Gastroesophageal sphincter (tissue), 3 donors: Measurements from ENCODE around the gene HES3.

Experiments
- POLR2A ChIP-seq, 2 donors: fragments of 450-650 bp; IDR thresholded peaks; one replicate each; pipeline ENCODE4 v1.6.1; 2017; ENCODE audit warnings: antibody characterized with exemption in 2 of 2, mild to moderate bottlenecking in 2 of 2, moderate library complexity in 1 of 2
- TF ChIP-seq, protein P1 (sequence below), 4 experiments: fragments of 200-600 bp in 2 of 4; fragments of 450-650 bp in 2 of 4; sonication (generic) in 1 of 4; IDR thresholded peaks; one replicate each; pipeline ENCODE4 v1.5.1; 2017 to 2019; ENCODE audit warnings: antibody characterized with exemption in 4 of 4, mild to moderate bottlenecking in 2 of 4, moderate library complexity in 2 of 4

DNA sequence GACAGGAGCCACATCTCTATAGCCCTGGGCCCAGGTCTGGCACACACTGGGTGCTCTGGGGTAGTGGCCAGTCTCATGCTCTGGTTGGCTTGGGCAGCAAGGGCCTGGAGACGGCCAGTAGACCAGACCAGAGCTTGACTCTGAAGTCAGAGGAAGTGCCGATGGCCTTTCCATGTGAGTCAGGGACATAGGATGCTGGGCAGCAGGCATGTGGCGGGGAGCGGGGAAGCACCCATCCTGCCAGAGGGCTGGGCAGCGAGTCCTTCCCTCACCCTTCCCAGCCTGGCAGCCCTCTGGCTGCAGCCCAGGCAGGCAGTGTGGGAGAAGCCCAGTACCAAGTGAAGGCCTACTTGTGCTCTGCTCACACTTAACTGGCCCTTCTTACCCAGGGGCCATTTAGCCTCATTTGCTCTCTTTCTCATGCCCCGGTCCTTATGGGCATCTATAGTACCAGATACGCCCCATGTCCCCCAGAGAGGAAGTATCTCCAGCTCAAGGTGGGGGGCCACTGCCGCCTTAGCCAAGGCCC, 13.6 kb downstream of the HES3 start:
- TF ChIP-seq, protein P1, sequence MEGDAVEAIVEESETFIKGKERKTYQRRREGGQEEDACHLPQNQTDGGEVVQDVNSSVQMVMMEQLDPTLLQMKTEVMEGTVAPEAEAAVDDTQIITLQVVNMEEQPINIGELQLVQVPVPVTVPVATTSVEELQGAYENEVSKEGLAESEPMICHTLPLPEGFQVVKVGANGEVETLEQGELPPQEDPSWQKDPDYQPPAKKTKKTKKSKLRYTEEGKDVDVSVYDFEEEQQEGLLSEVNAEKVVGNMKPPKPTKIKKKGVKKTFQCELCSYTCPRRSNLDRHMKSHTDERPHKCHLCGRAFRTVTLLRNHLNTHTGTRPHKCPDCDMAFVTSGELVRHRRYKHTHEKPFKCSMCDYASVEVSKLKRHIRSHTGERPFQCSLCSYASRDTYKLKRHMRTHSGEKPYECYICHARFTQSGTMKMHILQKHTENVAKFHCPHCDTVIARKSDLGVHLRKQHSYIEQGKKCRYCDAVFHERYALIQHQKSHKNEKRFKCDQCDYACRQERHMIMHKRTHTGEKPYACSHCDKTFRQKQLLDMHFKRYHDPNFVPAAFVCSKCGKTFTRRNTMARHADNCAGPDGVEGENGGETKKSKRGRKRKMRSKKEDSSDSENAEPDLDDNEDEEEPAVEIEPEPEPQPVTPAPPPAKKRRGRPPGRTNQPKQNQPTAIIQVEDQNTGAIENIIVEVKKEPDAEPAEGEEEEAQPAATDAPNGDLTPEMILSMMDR (IDR thresholded peaks at IDR 0.05): no peak
- TF ChIP-seq POLR2A (IDR thresholded peaks at IDR 0.05): no peak
